ENCODE results near the gene ARHGEF10L.

ARHGEF10L gene

GRCh38 chr1:17633654-17634053 lies 94.2 kb downstream of the ARHGEF10L start:
- no peaks in the 10 kb centered on the region for H3K27me3 ChIP-seq (ENCODE audit: insufficient read depth, poor library complexity, severe bottlenecking)
- TF ChIP-seq, protein P1, sequence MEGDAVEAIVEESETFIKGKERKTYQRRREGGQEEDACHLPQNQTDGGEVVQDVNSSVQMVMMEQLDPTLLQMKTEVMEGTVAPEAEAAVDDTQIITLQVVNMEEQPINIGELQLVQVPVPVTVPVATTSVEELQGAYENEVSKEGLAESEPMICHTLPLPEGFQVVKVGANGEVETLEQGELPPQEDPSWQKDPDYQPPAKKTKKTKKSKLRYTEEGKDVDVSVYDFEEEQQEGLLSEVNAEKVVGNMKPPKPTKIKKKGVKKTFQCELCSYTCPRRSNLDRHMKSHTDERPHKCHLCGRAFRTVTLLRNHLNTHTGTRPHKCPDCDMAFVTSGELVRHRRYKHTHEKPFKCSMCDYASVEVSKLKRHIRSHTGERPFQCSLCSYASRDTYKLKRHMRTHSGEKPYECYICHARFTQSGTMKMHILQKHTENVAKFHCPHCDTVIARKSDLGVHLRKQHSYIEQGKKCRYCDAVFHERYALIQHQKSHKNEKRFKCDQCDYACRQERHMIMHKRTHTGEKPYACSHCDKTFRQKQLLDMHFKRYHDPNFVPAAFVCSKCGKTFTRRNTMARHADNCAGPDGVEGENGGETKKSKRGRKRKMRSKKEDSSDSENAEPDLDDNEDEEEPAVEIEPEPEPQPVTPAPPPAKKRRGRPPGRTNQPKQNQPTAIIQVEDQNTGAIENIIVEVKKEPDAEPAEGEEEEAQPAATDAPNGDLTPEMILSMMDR (IDR thresholded peaks at IDR 0.05; ENCODE audit: insufficient read depth, low read length): no peak
- TF ChIP-seq GABPA (IDR thresholded peaks at IDR 0.05; ENCODE audit: low read depth): no peak
- DNase-seq (ENCODE audit: low read depth in 1 of 2, low spot score in 1 of 2): no peak
- H3K27ac ChIP-seq (replicated peaks): no peak overlapping the region
- H3K4me3 ChIP-seq (replicated peaks; ENCODE audit: insufficient read depth, low read length): no peak overlapping the region

DNA sequence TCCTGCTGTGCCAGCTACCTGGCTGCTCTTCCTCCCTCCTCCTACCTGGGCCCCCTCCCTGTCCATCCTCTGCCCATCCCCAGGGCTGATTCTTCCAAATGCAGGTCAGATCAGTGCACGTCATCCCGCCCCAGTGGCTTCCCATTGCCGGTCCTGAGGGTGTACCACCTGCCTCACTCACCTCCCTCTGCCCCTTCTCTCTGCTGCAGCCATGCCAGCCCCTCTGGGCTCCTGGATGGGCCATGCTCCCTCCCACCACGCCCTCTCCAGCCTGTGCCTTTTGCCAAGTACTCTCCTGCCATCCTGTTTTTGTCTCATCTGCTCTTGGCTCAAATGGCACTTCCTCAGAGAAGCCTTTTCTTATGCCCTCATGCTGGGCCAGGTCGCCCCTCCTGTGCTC lies 95.8 kb downstream of the ARHGEF10L start:
- no peaks in the 10 kb centered on the region for H3K27me3 ChIP-seq (ENCODE audit: insufficient read depth, poor library complexity, severe bottlenecking)
- DNase-seq (ENCODE audit: low read depth in 1 of 2, low spot score in 1 of 2): no peak
- no peak overlapping the region for H3K27ac ChIP-seq (replicated peaks)
- TF ChIP-seq SPI1 (IDR thresholded peaks at IDR 0.05; ENCODE audit: borderline replicate concordance, low read depth) (no peak), GABPA (IDR thresholded peaks at IDR 0.05; ENCODE audit: low read depth) (no peak), POLR2AphosphoS5 (IDR thresholded peaks at IDR 0.05; ENCODE audit: low read depth) (no peak), REST (IDR thresholded peaks at IDR 0.05; ENCODE audit: insufficient replicate concordance, low read depth) (no peak)
- TF ChIP-seq, protein P1 (IDR thresholded peaks at IDR 0.05; ENCODE audit: insufficient read depth, low read length): no peak
- no peak overlapping the region for H3K4me3 ChIP-seq (replicated peaks; ENCODE audit: insufficient read depth, low read length)

DNA sequence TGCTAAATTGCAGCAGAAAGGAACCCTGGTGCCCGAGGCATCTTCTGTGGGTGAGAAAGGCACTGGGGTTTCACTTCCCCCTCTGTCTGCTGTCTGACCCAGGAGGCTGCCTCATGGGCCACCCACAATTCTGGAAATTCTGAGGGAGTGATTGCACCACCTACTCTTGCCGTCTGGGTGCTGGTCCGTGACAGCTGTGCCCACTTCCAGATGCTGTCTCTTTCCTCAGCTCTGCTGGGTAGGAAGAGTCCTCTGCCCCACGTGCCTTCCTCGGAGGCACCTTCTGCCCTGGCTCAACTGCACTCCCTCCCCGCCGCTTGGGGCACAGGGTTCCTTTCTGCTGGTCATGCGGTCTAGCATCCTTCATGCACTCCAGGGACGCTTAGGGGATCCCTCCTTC lies 96.3 kb downstream of the ARHGEF10L start:
- no peak overlapping the region for H3K27ac ChIP-seq (replicated peaks)
- H3K4me3 ChIP-seq (replicated peaks; ENCODE audit: insufficient read depth, low read length): no peak overlapping the region
- no peaks in the 10 kb centered on the region for H3K27me3 ChIP-seq (ENCODE audit: insufficient read depth, poor library complexity, severe bottlenecking)
- peak; percentile 73 to 96 for DNase-seq (ENCODE audit: low read depth in 1 of 2, low spot score in 1 of 2)
- TF ChIP-seq POLR2AphosphoS5 (IDR thresholded peaks at IDR 0.05; ENCODE audit: low read depth): peak; percentile 65
- TF ChIP-seq SPI1 (IDR thresholded peaks at IDR 0.05; ENCODE audit: borderline replicate concordance, low read depth): peak; percentile 42; the same call in 1 of the 2 replicates
- TF ChIP-seq, protein P1 (IDR thresholded peaks at IDR 0.05; ENCODE audit: insufficient read depth, low read length): no peak

GRCh38 chr1:17636612-17637011 lies 97.1 kb downstream of the ARHGEF10L start:
- no peak for DNase-seq (ENCODE audit: low read depth in 1 of 2, low spot score in 1 of 2)
- H3K27ac ChIP-seq (replicated peaks): no peak overlapping the region
- H3K4me3 ChIP-seq (replicated peaks; ENCODE audit: insufficient read depth, low read length): no peak overlapping the region
- TF ChIP-seq REST (IDR thresholded peaks at IDR 0.05; ENCODE audit: insufficient replicate concordance, low read depth) (no peak), GABPA (IDR thresholded peaks at IDR 0.05; ENCODE audit: low read depth) (no peak), SPI1 (IDR thresholded peaks at IDR 0.05; ENCODE audit: borderline replicate concordance, low read depth) (no peak), POLR2AphosphoS5 (IDR thresholded peaks at IDR 0.05; ENCODE audit: low read depth) (no peak)
- TF ChIP-seq, protein P1 (IDR thresholded peaks at IDR 0.05; ENCODE audit: insufficient read depth, low read length): no peak
- no peaks in the 10 kb centered on the region for H3K27me3 ChIP-seq (ENCODE audit: insufficient read depth, poor library complexity, severe bottlenecking)
